Pancreas (tissue), 10 donors: ENCODE results near the gene NELFB. TPM values are rescaled to one million over a fixed set of nuclear protein-coding genes. Genes with fewer than 3 reads are reported as not detected.

ENCODE experiments used
- ATAC-seq, 4 donors: fragments of 200-7000 bp; cut with Tn5 transposase; one replicate each; pipeline versions ENCODE4 v1.8.0 to v1.9.1; 2020; ENCODE audit warnings: mild to moderate bottlenecking in 4 of 4, moderate library complexity in 4 of 4
- DNase-seq, 6 donors: peaks; one replicate each; pipeline ENCODE4 v3.0.0-alpha.2; 2020
- FAIRE-seq: peaks from 2 replicates; lab custom pipeline; 2012; peaks lifted over from hg19 to GRCh38; lab: Jason Lieb, UNC
- H3K27ac ChIP-seq, 4 donors: fragments of 200-600 bp; sonication (generic); 1 replicate in 3 of 4; 2 replicates in 1 of 4; pipeline versions ENCODE4 v1.5.0 to v1.8.0; 2020
- H3K27me3 ChIP-seq, 4 donors: fragments of 200-600 bp; one replicate each; pipeline ENCODE4 v1.8.0; 2021
- H3K36me3 ChIP-seq, 3 donors: fragments of 200-600 bp; sonication (generic) in 1 of 3; one replicate each; pipeline versions ENCODE4 v1.5.0 to v1.8.0; 2020 to 2021
- H3K4me1 ChIP-seq, 3 donors: fragments of 200-600 bp; one replicate each; pipeline ENCODE4 v1.8.0; 2021
- H3K4me3 ChIP-seq, 4 donors: fragments of 200-600 bp; sonication (generic) in 2 of 4; one replicate each; pipeline versions ENCODE4 v1.5.0 to v1.8.0; 2020 to 2021
- H3K9me3 ChIP-seq, 4 donors: fragments of 200-600 bp; one replicate each; pipeline ENCODE4 v1.8.0; 2021
- WGBS, 2 donors: extraction: QIAGEN DNeasy Blood & Tissue Kit; methylation state at CpG; one replicate each; pipeline ENCODE4 v1.1.7; 2013; 5-methylcytosine and 5-hydroxymethylcytosine counted together
- intact Hi-C, 3 donors: fragments of 100-400 bp; cut with DNase I; formaldehyde crosslinking; loops; one replicate each; pipeline versions ENCODE4 v1.11.1 to v1.14.2; 2022
- polyA plus RNA-seq, 2 donors: library from polyadenylated mRNA; stranded (reverse); fragments of 200-250 nt; gene quantifications; one replicate each; pipeline ENCODE4 v1.2.3, GENCODE V29; 2013
- total RNA-seq, 6 donors: library from RNA; stranded (reverse); fragmentation: NEBNext Ultra II Directional in 4 of 6; extraction: Animal tissue kit (Norgen Biotek cat#: 25700) in 4 of 6; gene quantifications; one replicate each; pipeline versions ENCODE4 v1.2.1 to v1.2.4, GENCODE V29; 2021 to 2023
- TF ChIP-seq, protein P1 (sequence below), 4 donors: fragments of 200-600 bp; sonication (generic) in 3 of 4; IDR thresholded peaks; one replicate each; pipeline versions ENCODE4 v1.5.0 to v1.8.0; 2021; ENCODE audit warnings: antibody characterized with exemption in 4 of 4
- donor health status: healthy with polysubstance abuse.
- donor health status: DM: no; HTN: no; CAD: no; lungs with moderate emphysema.
- donor health status: DM: no; HTN: no; CAD: no.
- donor health status: control.
- donor health status: control.
- donor health status: Bipolar disorder and iron deficiency.
- donor health status: DM: yes; HTN: yes; CAD: no.
- donor health status: DM: no; HTN: no; CAD: no.
- donor health status: DM: no; HTN: no; CAD: no.
- donor health status: DM: yes; HTN: yes; CAD: no.

NELFB gene
- total and polyA plus RNA-seq, 8 donors: 22.3 to 34.2 (median 29.5) TPM

DNA sequence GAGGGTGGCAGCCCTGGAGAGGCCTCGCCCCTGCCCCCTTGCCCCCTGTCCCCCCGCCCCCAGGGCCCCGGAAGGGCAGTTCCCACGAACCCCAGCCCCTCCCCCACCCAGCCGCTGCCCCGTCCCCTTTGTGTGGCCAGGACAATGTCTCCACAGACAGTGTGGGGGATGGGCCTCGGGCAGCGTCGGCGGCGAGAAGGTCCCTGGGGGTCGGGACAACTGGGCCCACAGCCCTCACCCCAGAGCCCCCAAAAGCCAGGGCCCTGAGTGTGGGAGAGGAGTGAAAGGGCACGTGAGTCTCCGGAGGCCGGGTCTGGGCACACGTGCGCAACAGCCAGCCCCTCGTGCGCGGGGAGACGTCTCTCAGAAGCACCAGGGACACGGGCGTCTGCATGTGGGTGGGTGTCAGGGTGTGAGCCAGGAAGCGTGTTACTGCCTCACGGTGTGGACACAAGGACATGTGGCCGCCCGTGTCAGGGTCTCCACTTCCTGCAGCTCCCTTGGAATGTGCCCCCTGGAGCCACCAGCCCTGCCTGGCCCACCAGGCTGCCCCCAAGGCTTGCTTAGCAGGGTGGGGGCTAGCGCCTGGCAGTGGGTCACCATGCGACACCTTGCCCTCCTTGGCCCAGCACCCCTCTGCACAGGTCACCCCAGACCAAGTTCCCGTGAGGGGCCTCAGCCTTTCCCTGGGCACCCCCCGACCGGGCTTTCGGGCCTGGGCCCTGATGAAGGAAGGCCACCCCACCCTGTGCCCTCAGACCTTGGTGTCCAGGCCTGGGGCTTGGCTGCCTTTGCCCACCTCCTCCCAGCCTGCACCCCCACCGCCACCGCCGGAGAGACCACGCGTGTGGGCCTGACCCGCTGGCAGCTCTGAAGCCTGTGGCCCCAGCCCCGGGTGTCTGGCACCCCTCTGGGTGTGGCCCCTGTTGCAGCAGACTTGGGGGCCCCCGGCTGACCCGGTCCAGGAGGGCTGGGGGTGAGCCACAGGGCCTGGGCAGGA lies 59.7 kb downstream of the NELFB start:
- peak overlapping the region in 3 of 4 donors; percentile 11 to 94 (median 30) for H3K27ac ChIP-seq
- DNase-seq (peak; percentile 32 to 87 (median 53)), ATAC-seq (no peak), FAIRE-seq (no peak)
- intact Hi-C loops: no loop called here
- H3K9me3 ChIP-seq: no peaks in the 10 kb centered on the region
- TF ChIP-seq, protein P1, sequence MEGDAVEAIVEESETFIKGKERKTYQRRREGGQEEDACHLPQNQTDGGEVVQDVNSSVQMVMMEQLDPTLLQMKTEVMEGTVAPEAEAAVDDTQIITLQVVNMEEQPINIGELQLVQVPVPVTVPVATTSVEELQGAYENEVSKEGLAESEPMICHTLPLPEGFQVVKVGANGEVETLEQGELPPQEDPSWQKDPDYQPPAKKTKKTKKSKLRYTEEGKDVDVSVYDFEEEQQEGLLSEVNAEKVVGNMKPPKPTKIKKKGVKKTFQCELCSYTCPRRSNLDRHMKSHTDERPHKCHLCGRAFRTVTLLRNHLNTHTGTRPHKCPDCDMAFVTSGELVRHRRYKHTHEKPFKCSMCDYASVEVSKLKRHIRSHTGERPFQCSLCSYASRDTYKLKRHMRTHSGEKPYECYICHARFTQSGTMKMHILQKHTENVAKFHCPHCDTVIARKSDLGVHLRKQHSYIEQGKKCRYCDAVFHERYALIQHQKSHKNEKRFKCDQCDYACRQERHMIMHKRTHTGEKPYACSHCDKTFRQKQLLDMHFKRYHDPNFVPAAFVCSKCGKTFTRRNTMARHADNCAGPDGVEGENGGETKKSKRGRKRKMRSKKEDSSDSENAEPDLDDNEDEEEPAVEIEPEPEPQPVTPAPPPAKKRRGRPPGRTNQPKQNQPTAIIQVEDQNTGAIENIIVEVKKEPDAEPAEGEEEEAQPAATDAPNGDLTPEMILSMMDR (IDR thresholded peaks at IDR 0.05): no peak
- no peaks in the 10 kb centered on the region for H3K27me3 ChIP-seq
- H3K4me1 ChIP-seq: peaks cover 37 to 39% (median 38%) of the 10 kb centered on the region in 3 donors
- no peak overlapping the region for H3K4me3 ChIP-seq
- no peaks in the 10 kb centered on the region for H3K36me3 ChIP-seq
- WGBS, 2 donors: 60 to 65% methylated on average over 41 to 42 of the region's 42 CpGs

DNA sequence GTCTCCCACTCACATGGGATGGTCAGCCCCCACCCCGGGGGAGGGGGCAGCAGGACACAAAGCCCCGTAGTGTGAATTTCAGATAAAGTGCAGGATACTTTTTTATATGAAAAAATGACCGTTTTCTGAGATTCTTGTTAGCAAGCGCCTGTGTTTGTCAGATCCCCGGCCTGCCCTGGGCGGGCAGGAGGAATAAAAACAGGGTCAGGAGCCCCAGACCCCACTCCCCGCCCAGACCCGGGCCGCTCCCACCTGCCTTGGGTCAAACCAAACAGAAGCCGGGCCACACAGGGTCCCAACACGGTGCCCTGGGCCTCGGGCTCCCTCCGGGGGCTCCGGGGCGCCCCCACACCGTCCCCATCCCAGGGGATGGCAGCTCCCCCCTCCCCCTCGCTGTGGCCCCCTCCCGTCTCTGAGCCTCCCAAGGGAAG lies 60.5 kb downstream of the NELFB start:
- no peak for ATAC-seq
- WGBS, 2 donors: 25 to 28% methylated on average over 17 to 18 of the region's 18 CpGs
- peak in 1 of 6 donors; percentile 79 for DNase-seq
- Histone ChIP-seq H3K27ac (peak overlapping the region in 3 of 4 donors; percentile 11 to 94 (median 22)), H3K9me3 (no peaks in the 10 kb centered on the region), H3K27me3 (no peaks in the 10 kb centered on the region), H3K4me3 (peak overlapping the region in 1 of 4 donors; percentile 49), H3K36me3 (no peaks in the 10 kb centered on the region), H3K4me1 (peaks cover 30 to 32% (median 31%) of the 10 kb centered on the region in 3 donors)
- FAIRE-seq: no peak
- TF ChIP-seq, protein P1 (IDR thresholded peaks at IDR 0.05): no peak
- intact Hi-C loops: no loop called here

DNA sequence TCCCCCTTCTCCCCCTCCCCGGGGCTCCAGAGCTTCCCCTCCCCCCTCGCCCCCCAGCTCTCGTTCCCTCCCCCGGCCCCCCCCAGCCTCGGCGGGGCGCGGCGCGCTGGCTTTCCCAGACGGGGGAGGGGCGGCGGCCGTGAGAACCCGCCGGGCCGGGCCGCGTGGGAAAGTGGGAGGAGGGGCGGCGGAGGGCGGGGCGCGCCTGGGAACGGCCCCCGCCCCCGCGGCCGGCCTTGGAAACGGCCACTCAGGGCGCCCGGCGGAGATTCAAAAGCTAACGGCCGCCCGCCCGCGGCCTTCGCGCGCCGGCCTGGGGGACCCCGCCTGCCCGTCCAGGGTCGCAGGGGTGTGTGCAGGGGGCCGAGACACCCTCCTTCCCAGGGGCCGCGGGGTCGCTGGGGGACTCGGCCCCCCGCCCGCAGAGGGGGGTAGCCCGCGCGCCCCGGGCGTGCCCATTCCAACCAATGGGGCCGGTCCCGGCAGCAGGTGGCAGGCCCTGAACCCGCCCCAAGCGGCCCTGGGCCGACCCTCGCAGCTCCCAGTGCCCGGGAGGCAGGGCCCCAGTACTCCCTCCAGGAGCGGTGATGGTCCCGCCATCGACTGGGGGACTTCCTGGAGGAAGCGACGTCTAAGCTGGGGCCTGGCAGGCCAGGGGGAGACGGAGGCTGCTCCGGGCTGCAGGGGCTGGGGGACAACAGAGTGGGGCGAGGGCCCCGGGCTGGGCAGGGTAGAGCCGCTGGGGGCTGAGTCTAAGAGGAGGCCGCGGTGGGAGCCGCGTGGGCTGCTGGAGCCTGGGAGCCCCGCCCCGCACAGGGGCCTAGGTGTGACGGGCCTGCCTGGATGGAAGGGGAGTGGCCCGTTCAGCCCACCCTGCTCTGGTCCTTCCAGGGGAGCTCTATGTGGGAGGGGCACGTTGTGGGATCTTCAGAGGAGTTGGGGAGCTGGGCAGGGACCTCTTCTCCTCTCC lies 61.2 kb downstream of the NELFB start:
- H3K27me3 ChIP-seq: no peaks in the 10 kb centered on the region
- peak; percentile 58 to 88 (median 80) for DNase-seq
- 6 to 13% methylated on average over 53 to 82 of the region's 83 CpGs for WGBS, 2 donors
- TF ChIP-seq, protein P1 (IDR thresholded peaks at IDR 0.05): no peak
- H3K27ac ChIP-seq: peak overlapping the region in 1 of 4 donors; percentile 22
- intact Hi-C loops: no loop called here
- no peaks in the 10 kb centered on the region for H3K9me3 ChIP-seq
- no peaks in the 10 kb centered on the region for H3K36me3 ChIP-seq
- ATAC-seq: peak in 3 of 4 donors; percentile 6 to 40 (median 6)
- peaks cover 23 to 26% (median 25%) of the 10 kb centered on the region in 3 donors for H3K4me1 ChIP-seq
- no peak for FAIRE-seq
- peak overlapping the region in 2 of 4 donors; percentile 34 to 49 for H3K4me3 ChIP-seq

DNA sequence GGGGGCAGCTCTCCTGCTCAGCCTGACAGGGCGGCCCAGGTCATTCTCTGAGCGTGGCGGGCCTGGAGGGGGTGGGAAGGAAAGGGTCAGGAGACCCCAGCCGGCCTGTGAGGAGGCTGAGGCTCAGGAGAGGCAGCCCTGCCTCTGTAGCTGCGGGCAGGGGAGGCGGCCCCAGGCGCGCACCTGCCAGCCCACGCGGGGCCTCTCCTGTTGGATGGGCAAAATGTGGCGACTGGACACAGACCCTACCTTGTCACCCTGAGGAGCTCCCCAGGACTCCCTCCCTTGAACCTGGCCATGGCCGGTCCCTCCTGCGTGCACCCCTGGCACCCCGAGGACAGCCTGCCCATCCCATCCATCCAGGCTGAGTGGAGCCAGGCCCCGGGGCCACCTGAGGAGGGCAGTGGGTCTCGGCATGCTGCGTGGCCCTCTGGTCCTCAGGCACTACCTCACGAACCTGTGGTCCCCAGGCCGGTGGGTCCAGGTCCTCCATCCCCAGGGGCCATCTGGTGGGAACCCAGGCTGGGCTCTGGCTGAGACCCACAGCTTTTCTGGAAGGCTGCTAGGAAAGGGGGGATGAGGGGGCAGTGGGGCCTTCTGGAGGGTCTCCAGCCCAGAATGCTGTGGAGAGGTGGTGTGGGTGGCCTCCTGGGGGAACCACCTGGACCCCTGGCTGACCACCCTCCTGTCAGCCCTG lies 62.0 kb downstream of the NELFB start:
- Histone ChIP-seq H3K4me1 (peaks cover 20 to 22% (median 21%) of the 10 kb centered on the region in 3 donors), H3K27me3 (no peaks in the 10 kb centered on the region), H3K9me3 (no peaks in the 10 kb centered on the region), H3K36me3 (no peaks in the 10 kb centered on the region), H3K27ac (no peak overlapping the region), H3K4me3 (no peak overlapping the region)
- DNase-seq: peak; percentile 17 to 83 (median 36)
- TF ChIP-seq, protein P1 (IDR thresholded peaks at IDR 0.05): no peak
- FAIRE-seq: no peak
- intact Hi-C loops: no loop called here
- ATAC-seq: no peak
- 88 to 91% methylated on average over 14 to 19 of the region's 19 CpGs for WGBS, 2 donors
